ENCODE results near the gene MYO1G. TPM values are rescaled to one million over a fixed set of nuclear protein-coding genes. Genes with fewer than 3 reads are reported as not detected.

Gene MYO1G
- 14.3 TPM for total RNA-seq
- 0.60 TPM for polyA plus RNA-seq (ENCODE audit: insufficient read depth, low read depth, low replicate concordance)
- long read RNA-seq, donor 1, result 0 reads
- long read RNA-seq, donor 2, result 0 reads
- long read RNA-seq, donor 3, result 0 reads
- long read RNA-seq, donor 4, result 0 reads
- long read RNA-seq, donor 5, result 0 reads
- long read RNA-seq, donor 6, result 0 reads
- long read RNA-seq, donor 7, partial matches to known transcripts, result 7 of 9 reads
- long read RNA-seq, donor 7, other reads (novel, unspliced or antisense), result 1 of 9 reads
- long read RNA-seq, donor 8, result 0 reads
- long read RNA-seq, donor 9, result 0 reads
- long read RNA-seq, donor 10, result 0 reads

DNA sequence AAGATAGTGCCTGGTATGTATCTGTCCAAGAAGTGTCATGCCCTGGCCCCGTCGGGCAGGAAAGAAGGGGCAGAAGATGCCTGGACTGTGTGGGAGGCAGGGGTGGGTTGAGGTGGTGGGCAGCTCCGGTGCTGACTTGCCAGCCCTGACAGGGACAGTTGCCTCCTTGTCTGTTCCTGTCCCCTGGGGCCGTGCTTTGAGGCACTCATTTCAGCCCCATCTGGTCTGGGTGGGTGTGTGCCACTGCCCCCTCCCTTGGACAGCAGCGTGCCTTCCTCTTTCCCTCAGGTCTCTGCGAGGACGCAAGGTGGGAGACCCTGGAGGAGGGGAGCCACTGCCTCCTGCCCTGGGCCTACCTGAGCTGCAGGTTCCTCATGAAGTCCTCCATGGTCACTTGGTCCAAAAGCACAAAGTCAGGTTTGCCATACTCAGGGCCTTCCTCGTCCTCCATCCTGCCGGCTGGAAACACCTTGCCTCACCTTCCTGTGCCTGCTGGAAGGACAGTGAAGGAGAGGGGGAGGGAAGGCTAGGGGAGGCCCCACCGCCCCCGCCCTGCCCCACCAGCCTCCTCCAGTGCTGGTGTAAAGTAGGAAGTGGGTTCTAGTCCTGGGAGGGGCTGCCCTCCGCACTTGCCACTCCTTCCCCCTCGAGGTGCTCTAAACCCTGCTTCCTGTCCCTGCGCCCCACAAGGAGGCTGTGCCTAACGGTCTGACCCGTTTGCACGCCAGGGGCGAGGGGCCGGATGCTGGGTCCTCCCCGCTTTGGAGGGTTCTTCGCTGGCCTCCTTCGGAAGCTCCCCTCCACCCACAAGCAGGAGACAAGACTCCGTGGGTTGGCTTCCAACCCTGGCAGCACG, at the start of gene MYO1G:
Gene MYO1G, minus strand, starts transcription at position 505 of the 856 bp plus-strand sequence. Its CDS starts 54 bp downstream, at position 451.
- FAIRE-seq (no peak), DNase-seq (peak in 1 of 5 donors; percentile 86)
- Histone ChIP-seq H3K4me1 (ENCODE audit: control insufficient read depth in 2 of 3, insufficient read depth in 2 of 3, low read depth in 1 of 3, low read length in 3 of 3) (peaks cover 0 to 5% (median 0%) of the 10 kb centered on the region in 3 donors), H3K27me3 (ENCODE audit: control insufficient read depth, insufficient read depth, low read length) (no peaks in the 10 kb centered on the region), H3K9ac (ENCODE audit: low read length in 3 of 3) (no peak within 1 kb of the TSS), H3K9me3 (ENCODE audit: control insufficient read depth in 2 of 3, insufficient read depth in 1 of 3, low read length in 3 of 3) (no peaks in the 10 kb centered on the region), H3K36me3 (ENCODE audit: control insufficient read depth in 2 of 3, insufficient read depth in 3 of 3, low read length in 3 of 3) (peaks cover 2 to 22% (median 5%) of the 10 kb centered on the region in 3 donors), H3K4me3 (ENCODE audit: low read length in 3 of 3) (no peak within 1 kb of the TSS), H3K27ac (ENCODE audit: low read depth in 2 of 2, low read length in 2 of 2) (peak within 1 kb of the TSS in 1 of 2 donors; percentile 8)
- no peak for TF ChIP-seq CTCF (IDR thresholded peaks at IDR 0.05; ENCODE audit: borderline replicate concordance, extremely low read depth, insufficient read depth)
- intact Hi-C loops (cut with DNase I), result no loop called here

DNA sequence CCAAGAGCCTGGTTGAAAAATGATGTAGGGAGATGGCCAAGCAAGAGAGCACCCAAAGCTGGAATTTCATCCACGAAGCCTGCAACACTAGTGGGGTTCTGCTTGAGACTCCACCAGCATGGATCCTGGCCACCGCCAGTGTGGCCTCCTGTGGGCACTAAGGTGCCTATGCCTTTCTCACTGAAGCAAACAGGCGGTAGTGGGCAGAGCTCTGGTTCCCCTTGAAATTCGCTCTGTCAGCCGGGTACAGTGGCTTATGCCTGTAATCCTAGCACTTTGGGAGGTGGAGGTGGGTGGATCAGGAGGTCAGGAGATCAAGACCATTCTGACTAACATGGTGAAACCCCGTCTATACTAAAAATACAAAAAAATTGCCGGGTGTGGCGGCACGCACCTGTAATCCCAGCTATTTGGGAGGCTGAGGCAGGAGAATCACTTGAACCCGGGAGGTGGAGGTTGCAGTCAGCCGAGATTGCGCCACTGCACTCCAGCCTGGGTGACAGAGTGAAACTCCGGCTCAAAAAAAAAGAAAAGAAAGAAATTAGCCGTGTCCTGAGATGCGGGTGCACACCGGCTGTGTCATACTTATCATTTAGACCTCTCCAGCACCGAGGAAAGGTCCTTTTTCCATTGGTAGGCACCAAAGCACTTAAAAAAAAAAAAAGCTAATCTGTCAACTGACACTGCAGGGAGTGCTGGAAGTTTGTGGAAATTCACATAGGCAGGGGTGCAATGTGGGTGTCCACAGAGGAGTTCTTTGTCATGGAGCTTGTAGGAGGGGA, 49.5 kb upstream of the MYO1G start:
- intact Hi-C loops (cut with DNase I), result no loop called here
- Histone ChIP-seq H3K27ac (ENCODE audit: low read depth in 2 of 2, low read length in 2 of 2) (no peak overlapping the region), H3K4me1 (ENCODE audit: control insufficient read depth in 2 of 3, insufficient read depth in 2 of 3, low read depth in 1 of 3, low read length in 3 of 3) (no peaks in the 10 kb centered on the region), H3K4me3 (ENCODE audit: low read length in 3 of 3) (peak overlapping the region in 2 of 3 donors; percentile 0 to 8), H3K36me3 (ENCODE audit: control insufficient read depth in 2 of 3, insufficient read depth in 3 of 3, low read length in 3 of 3) (no peaks in the 10 kb centered on the region), H3K27me3 (ENCODE audit: control insufficient read depth, insufficient read depth, low read length) (no peaks in the 10 kb centered on the region), H3K9ac (ENCODE audit: low read length in 3 of 3) (no peak overlapping the region), H3K9me3 (ENCODE audit: control insufficient read depth in 2 of 3, insufficient read depth in 1 of 3, low read length in 3 of 3) (no peaks in the 10 kb centered on the region)
- no peak for FAIRE-seq
- no peak for DNase-seq
- TF ChIP-seq CTCF (IDR thresholded peaks at IDR 0.05; ENCODE audit: borderline replicate concordance, extremely low read depth, insufficient read depth), result no peak

DNA sequence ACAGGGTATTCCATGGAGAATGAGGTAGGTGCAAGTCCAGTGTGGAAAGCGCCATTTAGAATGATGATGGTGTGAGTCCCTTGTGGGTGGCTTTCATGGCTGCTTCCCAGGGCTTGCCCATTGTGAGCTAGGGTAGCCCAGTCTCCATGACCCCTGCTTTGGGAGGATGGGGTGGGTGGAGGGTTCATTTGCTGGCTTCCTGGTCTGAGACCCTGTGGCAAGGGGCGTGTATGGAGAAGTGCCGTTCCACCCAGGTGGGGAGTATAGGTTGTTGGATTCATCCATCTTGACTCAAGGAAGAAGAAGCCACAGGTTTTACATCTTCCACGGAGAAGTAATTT, 48.9 kb upstream of the MYO1G start:
- Histone ChIP-seq H3K9me3 (ENCODE audit: control insufficient read depth in 2 of 3, insufficient read depth in 1 of 3, low read length in 3 of 3) (no peaks in the 10 kb centered on the region), H3K27me3 (ENCODE audit: control insufficient read depth, insufficient read depth, low read length) (no peaks in the 10 kb centered on the region), H3K36me3 (ENCODE audit: control insufficient read depth in 2 of 3, insufficient read depth in 3 of 3, low read length in 3 of 3) (no peaks in the 10 kb centered on the region), H3K4me3 (ENCODE audit: low read length in 3 of 3) (peak overlapping the region in 2 of 3 donors; percentile 0 to 8), H3K9ac (ENCODE audit: low read length in 3 of 3) (no peak overlapping the region), H3K27ac (ENCODE audit: low read depth in 2 of 2, low read length in 2 of 2) (no peak overlapping the region), H3K4me1 (ENCODE audit: control insufficient read depth in 2 of 3, insufficient read depth in 2 of 3, low read depth in 1 of 3, low read length in 3 of 3) (no peaks in the 10 kb centered on the region)
- FAIRE-seq (no peak), DNase-seq (no peak)
- no peak for TF ChIP-seq CTCF (IDR thresholded peaks at IDR 0.05; ENCODE audit: borderline replicate concordance, extremely low read depth, insufficient read depth)
- intact Hi-C loops (cut with DNase I), result no loop called here
